ENCODE measurements around the gene RFX8.
A peak's percentile ranks its signal among the peaks of the same experiment; 100 is the strongest.
"Not testable (repeated sequence)": the region's sequence is repeated elsewhere in the genome, so short reads cannot be mapped to it uniquely, and the experiment has no call there.

Gene RFX8

GRCh38 chr2:101375653-101376052, 99.3 kb downstream of the RFX8 start:
- no peak for DNase-seq
- ATAC-seq: no peak

- DNase-seq: no peak
- ATAC-seq: no peak
Measured at GRCh38 chr2:101374821-101375561, 99.9 kb downstream of the RFX8 start.

- ATAC-seq (no peak), DNase-seq (no peak)
Measured at GRCh38 chr2:101372792-101373191, 102.1 kb downstream of the RFX8 start.

- ATAC-seq (no peak), DNase-seq (no peak)
Measured at GRCh38 chr2:101371636-101372035, 103.3 kb downstream of the RFX8 start.

- ATAC-seq (no peak), DNase-seq (no peak)
Measured at GRCh38 chr2:101369100-101369499, 105.8 kb downstream of the RFX8 start.

DNA sequence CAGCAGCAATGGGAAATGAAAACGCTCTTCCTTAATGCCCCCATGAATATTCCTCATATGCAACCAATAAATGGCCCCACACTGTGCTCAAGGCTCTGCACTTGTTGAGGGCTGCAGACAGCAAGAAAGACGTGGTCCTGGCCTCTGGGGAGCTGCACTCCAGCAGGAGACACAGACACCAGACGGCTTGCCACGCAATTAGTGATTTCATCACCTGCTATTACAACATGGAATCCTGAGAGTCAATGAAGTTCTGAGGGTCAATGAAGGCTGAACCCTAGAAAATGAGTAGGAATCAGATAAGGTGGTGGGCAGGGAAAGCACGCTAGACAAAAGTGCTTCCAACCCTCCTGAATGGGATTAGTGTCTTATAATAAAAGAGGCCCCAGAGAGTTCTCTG, 106.5 kb downstream of the RFX8 start:
- no peak for ATAC-seq
- DNase-seq: no peak

GRCh38 chr2:101367508-101367907, 107.4 kb downstream of the RFX8 start:
- ATAC-seq (no peak), DNase-seq (no peak)

GRCh38 chr2:101364878-101365277, 110.0 kb downstream of the RFX8 start:
- ATAC-seq (no peak), DNase-seq (no peak)

GRCh38 chr2:101362777-101363176, 112.1 kb downstream of the RFX8 start:
- DNase-seq: no peak
- ATAC-seq: no peak

DNA sequence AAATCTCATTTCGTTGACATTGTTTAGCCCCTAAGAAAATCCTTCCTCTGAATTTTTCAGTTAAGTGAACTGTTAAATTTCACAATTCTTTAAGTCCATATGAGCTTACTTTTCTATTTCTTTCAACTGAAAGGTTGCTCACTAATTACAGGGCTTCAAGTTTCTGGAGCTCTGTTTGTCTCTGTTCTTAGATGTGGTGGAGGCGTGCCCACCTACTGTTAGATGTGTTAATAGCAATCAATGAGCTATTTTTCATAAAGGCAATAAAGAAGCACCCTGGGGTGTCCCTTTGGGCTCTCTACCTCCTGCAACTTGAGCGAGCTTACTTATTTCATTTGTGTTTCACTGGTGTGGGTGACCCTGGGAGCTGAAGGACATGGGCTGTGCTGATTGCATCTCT, 112.6 kb downstream of the RFX8 start:
- ATAC-seq (no peak), DNase-seq (no peak)

- ATAC-seq: peak; percentile 43
- peak; percentile 15 for DNase-seq
Measured at GRCh38 chr2:101361522-101361921, 113.4 kb downstream of the RFX8 start.

GRCh38 chr2:101361121-101361520, 113.8 kb downstream of the RFX8 start:
- ATAC-seq (no peak), DNase-seq (no peak)

- DNase-seq (no peak), ATAC-seq (no peak)
Measured at GRCh38 chr2:101360232-101360631, 114.7 kb downstream of the RFX8 start.

DNA sequence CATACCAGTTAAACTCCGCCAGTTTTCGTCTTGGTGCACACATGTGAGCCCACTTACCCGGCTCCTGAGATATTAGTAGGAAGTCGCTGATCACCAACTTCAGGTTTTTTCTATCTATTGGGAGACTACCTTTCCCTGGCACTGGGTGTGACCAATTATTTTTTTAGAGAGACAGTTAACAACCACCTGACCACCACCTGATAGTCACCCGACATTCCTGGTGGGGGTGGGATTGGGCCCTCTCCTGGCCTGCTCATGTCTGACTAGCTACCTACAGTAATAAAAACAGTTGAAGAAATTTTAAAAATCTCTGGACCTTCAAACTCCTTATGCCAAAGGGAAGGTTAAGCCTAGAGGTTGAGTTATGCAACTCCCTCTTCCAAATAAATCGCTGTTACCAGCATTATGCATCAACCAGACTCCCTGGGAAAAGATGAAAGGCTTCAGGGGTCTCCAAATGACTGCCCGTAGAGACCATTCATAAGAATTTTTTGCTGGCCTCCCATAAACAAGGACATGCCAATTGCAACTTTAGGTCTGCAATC, 115.4 kb downstream of the RFX8 start:
- DNase-seq (no peak), ATAC-seq (no peak)

DNA sequence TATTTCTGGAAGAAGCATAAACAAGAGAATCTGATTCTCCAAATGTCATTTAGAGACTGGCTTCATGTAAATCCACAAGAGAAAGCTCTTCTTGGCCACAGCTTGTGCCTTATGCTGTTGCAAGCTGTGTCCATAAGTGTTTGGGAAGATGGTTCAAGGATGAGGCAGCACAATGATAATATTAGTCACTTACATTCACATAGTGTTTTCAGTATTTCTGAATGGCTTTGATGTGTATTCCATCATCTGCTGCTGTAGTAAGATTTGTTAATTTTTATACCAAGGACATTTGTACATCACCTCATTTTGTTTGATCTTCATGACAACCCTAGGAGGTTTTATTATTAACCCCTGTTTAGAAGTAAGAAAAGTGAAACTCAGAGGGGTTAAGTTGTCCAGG, 117.5 kb downstream of the RFX8 start:
- ATAC-seq (no peak), DNase-seq (no peak)

GRCh38 chr2:101356521-101356920, 118.4 kb downstream of the RFX8 start:
- ATAC-seq: no peak
- no peak for DNase-seq

- ATAC-seq: no peak
- DNase-seq: no peak
Measured at GRCh38 chr2:101356055-101356454, 118.9 kb downstream of the RFX8 start.

DNA sequence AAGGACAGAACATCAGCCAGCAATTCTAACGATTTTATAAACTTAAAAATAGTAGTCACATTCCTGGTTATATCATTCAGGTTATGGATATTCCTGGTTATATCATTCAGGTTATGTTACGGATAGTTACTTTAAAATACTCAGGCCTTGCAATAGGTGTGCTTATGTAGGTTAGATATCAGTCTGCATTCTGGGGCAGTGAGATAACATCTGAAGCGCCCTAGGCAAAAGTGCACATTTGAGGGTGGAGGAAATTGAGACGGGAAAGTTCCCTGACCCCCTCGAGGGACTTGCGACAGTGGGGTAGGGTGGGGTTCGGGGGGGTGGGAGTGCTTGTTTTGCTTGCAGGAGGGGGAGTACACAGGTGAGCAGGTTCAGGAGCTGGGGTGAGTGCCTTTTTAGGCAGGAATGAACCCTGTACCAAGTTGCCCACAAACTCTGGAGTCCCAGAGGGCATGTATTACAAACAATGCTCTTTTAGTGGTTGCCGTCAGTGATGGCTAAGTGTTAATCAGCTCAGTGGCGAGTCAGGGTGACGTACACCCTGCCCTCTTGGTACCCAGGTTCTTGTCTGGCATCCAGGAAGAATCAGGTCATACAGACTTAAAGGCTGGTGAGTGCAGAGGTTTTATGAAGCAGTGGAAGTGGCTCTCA, 119.4 kb downstream of the RFX8 start:
- ATAC-seq (no peak), DNase-seq (no peak)

GRCh38 chr2:101354420-101355311, 120.2 kb downstream of the RFX8 start:
- DNase-seq (no peak), ATAC-seq (no peak)

DNA sequence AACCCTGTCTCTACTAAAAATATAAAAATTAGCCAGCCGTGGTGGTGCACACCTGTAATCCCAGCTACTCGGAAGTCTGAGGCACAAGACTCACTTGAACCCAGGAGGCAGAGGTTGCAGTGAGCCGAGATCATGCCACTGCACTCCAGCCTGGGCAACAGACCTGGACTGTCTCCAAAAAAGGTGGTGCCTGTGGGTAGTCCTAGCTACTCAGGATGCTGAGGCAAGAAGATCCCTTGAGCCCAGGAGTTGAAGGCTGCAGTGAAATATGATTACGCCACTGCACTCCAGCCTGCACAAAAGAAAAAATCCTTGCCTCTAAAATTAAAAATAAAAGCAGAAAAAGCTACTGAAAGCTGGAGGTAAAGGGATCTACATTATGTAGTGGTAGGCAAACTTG, 122.3 kb downstream of the RFX8 start:
- not testable (repeated sequence) for ATAC-seq

DNA sequence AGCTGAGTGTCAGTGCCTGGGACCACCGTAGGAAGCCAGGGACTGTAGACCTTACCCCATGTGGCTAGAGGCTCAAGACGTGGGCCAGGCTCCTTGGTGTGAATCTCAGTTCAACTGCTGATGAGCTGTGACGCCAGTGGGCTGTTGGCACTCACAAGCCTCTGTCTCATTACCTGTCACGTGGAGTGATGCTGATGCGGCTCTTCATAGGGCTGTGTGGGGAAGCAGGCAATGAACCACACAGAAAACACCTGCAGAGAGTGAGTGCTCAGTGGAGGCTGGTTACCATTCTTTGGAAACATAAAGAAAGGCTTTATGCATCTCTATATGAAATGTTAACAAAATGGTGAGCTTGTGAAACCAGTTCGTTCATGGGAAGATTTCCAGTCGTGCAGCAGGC, 123.7 kb downstream of the RFX8 start:
- ATAC-seq: no peak
- no peak for DNase-seq

More for the DNA sequence above, 122.3 kb downstream of the RFX8 start:
- DNase-seq: not testable (repeated sequence)

DNA sequence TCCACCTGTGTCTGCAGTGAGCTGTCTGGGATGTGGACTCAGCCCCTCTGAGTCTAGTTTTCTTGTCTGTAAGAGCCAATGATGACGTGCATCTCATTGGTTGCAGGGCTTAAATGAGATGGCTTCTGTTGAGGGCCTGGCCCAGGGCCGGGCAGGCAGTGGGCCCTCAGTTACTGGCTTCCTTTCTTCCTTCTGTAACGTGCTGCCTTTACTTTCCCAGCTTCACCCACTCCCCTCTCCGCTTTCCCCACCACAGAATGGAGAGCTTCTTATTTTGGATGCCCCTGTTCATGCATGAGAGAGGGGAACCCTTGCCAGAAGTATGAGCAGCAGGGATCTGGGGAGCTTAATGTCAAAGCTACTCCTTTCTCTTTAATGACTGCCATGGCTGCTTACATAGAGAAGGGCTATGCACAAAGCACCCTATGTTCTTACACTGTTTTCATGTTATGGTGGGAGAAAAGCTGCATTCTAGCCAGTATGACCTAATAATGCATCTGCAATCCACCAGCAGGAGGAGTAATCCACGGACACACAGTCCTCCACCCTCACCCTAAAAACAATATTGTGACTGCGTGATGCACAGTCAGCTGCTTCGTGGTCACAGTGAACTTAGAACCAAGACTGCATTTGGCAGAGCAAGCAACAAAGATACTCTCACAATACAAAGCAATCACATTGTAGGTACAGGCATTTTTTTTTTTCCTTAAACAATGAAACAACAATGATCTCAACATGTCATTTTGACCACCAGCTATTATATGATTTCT, 124.8 kb downstream of the RFX8 start:
- DNase-seq (no peak), ATAC-seq (no peak)
